AG10803 (cell line): Measurements from ENCODE around the gene ADD3.

Experiments used
- DNase-seq: peaks from one replicate; pipeline ENCODE4 v3.0.0; 2010; ENCODE audit warnings: low read depth
- H3K4me3 ChIP-seq: 2 replicates; pipeline ENCODE4 v1.5.1; 2011; ENCODE audit warnings: mild to moderate bottlenecking, low read length, control low read depth
- TF ChIP-seq, protein P1 (sequence below): conservative IDR thresholded peaks from 2 replicates; pipeline ENCODE4 v1.5.1; 2011; ENCODE audit warnings: mild to moderate bottlenecking, low read length, control low read depth, inconsistent platforms

Gene ADD3

DNA sequence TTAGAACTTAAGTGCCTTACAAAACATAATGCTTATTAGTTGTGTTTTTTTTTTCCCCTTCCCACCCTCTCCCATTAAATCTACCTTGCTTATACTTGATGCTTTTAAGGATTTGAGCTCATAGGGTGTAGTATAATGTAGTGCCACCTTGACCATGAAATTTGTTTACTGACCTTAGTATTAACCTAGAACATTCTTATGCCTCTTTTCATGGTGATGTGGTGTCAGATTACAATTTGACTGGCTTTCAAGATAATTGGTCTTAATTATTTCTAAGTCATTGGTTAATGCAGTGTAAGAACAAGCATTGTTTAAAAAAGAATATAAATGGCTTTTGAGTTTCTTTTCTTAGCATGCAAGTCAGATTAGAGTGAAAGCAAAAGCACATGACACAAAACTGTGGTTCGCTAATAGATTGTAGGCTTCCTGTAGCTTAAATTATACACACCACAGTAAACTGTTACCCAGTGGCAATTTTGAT lies 61.8 kb downstream of the ADD3 start:
- DNase-seq, result no peak
- H3K4me3 ChIP-seq, result no peak overlapping the region
- TF ChIP-seq, protein P1, sequence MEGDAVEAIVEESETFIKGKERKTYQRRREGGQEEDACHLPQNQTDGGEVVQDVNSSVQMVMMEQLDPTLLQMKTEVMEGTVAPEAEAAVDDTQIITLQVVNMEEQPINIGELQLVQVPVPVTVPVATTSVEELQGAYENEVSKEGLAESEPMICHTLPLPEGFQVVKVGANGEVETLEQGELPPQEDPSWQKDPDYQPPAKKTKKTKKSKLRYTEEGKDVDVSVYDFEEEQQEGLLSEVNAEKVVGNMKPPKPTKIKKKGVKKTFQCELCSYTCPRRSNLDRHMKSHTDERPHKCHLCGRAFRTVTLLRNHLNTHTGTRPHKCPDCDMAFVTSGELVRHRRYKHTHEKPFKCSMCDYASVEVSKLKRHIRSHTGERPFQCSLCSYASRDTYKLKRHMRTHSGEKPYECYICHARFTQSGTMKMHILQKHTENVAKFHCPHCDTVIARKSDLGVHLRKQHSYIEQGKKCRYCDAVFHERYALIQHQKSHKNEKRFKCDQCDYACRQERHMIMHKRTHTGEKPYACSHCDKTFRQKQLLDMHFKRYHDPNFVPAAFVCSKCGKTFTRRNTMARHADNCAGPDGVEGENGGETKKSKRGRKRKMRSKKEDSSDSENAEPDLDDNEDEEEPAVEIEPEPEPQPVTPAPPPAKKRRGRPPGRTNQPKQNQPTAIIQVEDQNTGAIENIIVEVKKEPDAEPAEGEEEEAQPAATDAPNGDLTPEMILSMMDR, result no peak

DNA sequence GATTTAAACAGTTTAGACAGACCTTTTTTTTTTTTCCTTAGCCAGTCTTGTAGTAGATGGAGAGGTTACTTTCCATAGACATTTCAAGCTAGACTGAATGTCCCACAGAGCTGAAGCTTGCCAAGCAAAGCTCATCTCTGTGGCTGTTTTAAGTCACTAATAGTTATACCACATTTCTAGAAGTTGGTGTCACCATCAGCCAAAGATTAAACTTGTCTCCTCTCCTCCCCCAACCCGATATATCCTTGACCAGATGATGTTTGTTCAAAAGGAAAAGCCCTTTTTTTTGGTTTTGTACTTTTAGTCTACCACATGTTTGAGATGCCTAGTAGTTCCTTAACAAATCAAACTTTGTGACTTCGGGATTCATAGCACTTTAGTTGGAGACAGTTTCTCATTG lies 66.1 kb downstream of the ADD3 start:
- TF ChIP-seq, protein P1, result no peak
- DNase-seq, result peak; percentile 33
- 0 out of 2 replicates have a peak overlapping the region, but pooled peaks have one; percentile 2 for H3K4me3 ChIP-seq

DNA sequence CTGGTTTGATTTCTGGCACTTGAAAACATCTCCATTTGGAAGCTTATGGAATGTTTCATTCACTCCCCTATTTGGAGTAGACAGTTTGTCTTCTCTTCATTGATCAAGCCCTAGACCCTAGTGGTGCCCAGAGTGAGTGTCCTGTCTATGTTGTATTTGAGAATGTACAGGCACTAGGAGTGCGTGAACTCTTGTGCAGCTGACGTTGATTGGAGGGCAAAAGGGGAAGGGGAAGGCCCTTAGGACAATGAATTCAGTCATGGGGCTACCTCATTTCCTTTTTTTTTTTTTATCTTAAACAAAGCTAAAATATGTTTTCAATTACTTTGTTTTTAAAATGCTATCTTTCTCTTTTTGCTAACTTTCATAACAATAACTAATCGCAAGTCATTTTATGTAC lies 66.5 kb downstream of the ADD3 start:
- peak overlapping the region; percentile 2; the same call in 1 of the 2 replicates for H3K4me3 ChIP-seq
- DNase-seq, result peak; percentile 32
- TF ChIP-seq, protein P1, result no peak

DNA sequence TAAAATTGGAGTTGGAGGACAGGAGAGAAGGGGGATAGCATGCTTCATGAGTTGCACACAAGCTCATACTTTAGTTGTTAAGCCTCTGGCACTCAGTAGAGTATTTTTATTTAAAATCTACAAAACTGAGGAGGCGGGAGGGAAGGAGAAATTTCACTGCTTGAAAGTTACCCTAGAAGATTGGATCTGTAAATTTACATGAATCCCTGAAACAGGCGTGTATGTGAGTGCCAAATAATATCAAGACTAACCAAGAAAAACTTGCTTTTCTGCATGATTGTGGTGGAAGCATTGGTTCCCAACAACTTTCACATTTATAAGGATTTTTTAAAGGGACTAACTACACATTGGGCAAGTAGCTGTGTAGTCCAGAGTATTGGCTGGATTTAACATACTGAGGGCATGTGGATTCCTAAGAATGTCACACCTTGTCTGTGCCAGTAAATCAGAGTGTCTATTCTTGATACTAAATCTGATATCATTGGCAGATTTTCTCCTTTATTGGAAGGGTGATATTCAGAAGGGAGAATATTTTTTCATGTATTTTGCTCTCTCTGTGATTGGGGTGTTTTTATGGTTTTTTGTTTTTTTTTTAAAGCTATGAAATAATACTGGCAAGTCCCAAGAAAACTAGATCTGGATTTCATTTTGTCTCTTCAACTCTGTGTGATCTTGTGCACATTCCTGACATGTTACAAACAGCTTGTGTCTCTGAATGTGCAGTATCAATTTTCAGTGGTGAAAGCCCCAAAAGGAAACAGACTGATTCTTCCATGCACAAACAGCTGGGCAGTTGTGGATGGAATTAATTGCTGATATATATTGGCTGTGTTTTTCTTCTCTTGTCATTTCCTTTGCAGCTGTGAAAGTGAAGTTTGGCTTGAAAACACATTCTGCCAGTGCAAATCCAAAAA lies 67.2 kb downstream of the ADD3 start:
- TF ChIP-seq, protein P1, result no peak
- peak overlapping the region; percentile 0; the same call in 1 of the 2 replicates for H3K4me3 ChIP-seq
- DNase-seq, result peak; percentile 95

DNA sequence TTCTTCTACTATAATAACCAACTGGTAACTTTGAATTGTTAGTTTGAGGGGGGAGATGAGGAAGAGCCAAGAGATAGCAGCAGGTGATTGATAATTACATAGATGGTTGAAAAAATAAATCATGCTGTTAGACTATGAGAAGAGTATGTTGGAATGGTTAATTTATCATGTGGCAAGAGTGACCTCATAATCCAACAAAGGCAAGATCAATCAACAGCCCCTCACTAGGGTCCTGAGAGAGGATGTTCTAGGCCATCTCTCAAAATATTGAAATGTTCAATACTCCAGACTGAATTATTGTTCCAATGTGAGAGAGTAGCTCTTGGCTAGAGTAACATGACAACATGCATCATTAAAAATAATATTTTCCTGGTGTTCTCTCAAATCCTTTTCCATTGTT lies 67.9 kb downstream of the ADD3 start:
- DNase-seq, result no peak
- TF ChIP-seq, protein P1, result no peak
- H3K4me3 ChIP-seq, result no peak overlapping the region

DNA sequence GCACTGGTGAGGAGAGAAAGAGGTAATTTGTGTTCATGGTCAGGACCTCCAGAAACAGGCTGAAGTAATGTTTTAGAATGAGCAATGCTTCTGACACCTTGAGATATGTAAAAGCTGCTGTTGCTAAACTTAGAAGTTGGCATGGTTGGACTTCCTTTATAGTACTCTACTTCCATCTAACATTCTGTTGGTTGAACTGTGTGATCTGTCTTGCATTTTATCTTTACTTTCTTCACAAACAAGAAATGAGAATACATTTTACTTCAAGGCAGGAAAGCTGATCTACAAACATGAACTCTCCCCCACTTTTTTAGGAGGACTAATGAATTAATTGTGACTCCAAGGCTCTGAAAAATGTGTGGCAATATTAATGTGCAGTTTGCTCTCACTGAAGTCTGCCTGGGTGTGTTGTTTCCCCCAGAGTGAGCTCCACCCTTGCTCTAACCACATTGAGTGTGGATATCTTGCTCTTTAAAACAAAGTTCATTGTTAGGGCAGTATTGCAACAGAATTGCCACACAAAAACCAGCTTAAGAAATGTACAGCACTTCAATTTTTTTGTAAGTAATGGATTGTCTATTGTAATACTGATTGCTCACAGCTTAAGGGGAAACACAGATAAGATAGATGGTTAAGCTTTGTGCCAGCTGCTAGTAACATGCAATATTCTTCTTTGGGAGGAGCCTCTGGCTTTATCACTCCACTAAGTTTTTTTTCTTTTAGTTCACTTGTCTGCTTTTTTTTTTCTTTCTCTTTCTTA lies 69.0 kb downstream of the ADD3 start:
- peak; percentile 96 for DNase-seq
- peak overlapping the region; percentile 34; the same call in 1 of the 2 replicates for H3K4me3 ChIP-seq
- TF ChIP-seq, protein P1, result no peak
